Fibroblast of the aortic adventitia (primary cell): ENCODE results near the gene PSD2. TPM values are rescaled to one million over a fixed set of nuclear protein-coding genes. Genes with fewer than 3 reads are reported as not detected.

Experiments
- DNase-seq: peaks from one replicate; pipeline ENCODE4 v3.0.0-alpha.2; 2010; ENCODE audit warnings: low read depth
- H3K4me3 ChIP-seq: 2 replicates; pipeline ENCODE4 v1.5.1; 2011; ENCODE audit warnings: low read depth, mild to moderate bottlenecking, control low read depth, low read length, moderate library complexity
- total RNA-seq: library from RNA; depleted of rRNA; stranded (reverse); fragments of >200 nt; gene quantifications from 2 replicates; pipeline ENCODE4 v1.2.3, GENCODE V29; 2012; ENCODE audit warnings: low replicate concordance
- TF ChIP-seq, protein P1 (sequence below): IDR thresholded peaks from 2 replicates; pipeline ENCODE4 v1.5.1; 2011; ENCODE audit warnings: mild to moderate bottlenecking, low read length, control low read depth, inconsistent platforms; ENCODE audit not compliant: insufficient read depth

Gene PSD2
- total RNA-seq, 1 donor, result not detected

- TF ChIP-seq, protein P1, sequence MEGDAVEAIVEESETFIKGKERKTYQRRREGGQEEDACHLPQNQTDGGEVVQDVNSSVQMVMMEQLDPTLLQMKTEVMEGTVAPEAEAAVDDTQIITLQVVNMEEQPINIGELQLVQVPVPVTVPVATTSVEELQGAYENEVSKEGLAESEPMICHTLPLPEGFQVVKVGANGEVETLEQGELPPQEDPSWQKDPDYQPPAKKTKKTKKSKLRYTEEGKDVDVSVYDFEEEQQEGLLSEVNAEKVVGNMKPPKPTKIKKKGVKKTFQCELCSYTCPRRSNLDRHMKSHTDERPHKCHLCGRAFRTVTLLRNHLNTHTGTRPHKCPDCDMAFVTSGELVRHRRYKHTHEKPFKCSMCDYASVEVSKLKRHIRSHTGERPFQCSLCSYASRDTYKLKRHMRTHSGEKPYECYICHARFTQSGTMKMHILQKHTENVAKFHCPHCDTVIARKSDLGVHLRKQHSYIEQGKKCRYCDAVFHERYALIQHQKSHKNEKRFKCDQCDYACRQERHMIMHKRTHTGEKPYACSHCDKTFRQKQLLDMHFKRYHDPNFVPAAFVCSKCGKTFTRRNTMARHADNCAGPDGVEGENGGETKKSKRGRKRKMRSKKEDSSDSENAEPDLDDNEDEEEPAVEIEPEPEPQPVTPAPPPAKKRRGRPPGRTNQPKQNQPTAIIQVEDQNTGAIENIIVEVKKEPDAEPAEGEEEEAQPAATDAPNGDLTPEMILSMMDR, result no peak
- H3K4me3 ChIP-seq, result no peak overlapping the region
- no peak for DNase-seq
These were observed 36.0 kb downstream of the PSD2 start for GRCh38 chr5:139831624-139832023.

DNA sequence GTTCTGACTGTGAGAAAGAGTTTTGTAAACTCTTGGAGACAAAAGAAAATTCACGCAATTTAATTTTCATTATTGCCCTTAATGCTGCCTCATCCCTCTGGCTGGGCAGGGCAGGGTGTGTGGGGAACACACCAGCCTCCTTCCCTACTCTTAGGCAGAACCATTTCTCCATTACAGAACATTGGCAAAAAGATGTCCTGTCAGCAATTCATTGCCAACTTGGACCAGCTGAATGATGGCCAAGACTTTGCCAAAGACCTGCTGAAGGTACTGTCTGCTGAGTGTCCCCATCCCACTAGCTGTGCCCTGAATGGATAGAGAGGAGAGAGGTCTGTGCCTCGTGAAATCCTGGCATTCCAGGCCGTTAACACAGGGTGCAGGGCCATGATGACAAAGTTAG, 37.9 kb downstream of the PSD2 start:
- H3K4me3 ChIP-seq, result no peak overlapping the region
- no peak for DNase-seq
- TF ChIP-seq, protein P1, result no peak

DNA sequence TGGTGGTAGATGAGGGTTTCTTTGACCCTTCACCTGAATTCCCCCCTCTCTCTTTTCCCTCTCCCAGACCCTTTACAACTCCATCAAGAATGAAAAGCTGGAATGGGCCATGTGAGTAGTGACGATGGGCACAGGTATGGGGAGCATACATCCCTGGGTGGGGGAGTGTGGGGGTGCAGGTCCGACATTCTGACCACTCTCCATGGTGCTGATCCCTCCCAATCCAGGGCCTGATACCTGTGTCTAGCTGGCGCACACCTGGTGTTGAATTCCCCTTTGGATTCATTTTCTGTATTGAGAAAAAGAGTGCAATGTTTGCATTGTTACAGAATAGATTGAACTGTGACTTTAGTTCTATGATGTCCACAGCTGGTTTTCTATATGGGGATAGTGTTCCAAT, 40.0 kb downstream of the PSD2 start:
- no peak for DNase-seq
- TF ChIP-seq, protein P1, result no peak
- H3K4me3 ChIP-seq, result no peak overlapping the region

GRCh38 chr5:139836469-139837208, 41.0 kb downstream of the PSD2 start:
- TF ChIP-seq, protein P1, result no peak
- DNase-seq, result no peak
- H3K4me3 ChIP-seq, result no peak overlapping the region

- TF ChIP-seq, protein P1, result no peak
- DNase-seq, result no peak
- no peak overlapping the region for H3K4me3 ChIP-seq
These were observed 42.2 kb downstream of the PSD2 start for GRCh38 chr5:139837711-139838380.

DNA sequence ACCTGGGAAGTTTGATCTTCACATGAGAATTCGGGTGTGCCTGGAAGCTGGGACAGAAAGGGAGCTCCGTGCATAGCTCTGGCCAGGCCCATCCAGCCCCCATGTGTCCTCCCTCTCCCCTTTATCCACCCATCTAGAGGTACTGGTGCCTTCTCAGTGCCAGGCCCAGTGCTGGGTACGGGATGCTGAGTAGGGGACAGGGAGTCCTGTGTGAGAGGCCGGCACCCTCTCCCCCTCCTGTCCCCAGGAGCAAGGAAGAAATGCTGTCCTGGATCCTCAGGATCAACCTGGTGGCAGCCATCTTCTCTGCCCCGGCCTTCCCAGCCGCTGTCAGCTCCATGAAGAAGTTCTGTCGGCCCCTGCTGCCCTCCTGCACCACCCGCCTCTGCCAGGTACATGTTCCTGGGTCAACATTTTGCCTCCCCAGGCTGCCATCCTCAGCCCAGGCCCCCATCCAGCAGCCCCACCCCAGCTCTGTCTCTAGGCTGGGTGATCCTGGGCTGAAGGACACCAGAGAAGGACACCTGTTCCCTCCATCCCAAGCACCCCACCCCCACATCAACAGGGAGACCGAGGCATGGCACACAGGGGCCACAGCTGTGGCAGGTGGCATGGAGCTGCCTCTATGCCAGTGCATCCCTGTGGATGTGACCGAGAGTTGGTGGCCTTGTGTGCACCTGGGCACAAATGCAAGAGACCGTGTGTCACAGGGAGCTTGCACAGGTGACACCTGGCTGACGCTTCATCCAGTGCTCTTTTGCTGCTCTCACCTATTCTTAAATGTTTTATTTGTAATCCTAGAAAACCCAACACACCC, 43.0 kb downstream of the PSD2 start:
- no peak overlapping the region for H3K4me3 ChIP-seq
- TF ChIP-seq, protein P1, result no peak
- DNase-seq, result no peak
